AG04450 (cell line): ENCODE measurements around the gene TOP3B. TPM values are rescaled to one million over a fixed set of nuclear protein-coding genes. Genes with fewer than 3 reads are reported as not detected.

Source experiments
- CTCF ChIA-PET: fragments of 300-600, 350-600 bp; formaldehyde crosslinking; extraction: SDS; loops from one replicate; lab custom pipeline; 2022; ENCODE audit warnings: antibody characterized with exemption, inconsistent platforms; lab: Charles Lee
- POLR2A ChIA-PET: fragments of 350-600 bp; formaldehyde crosslinking; extraction: SDS; loops from one replicate; lab custom pipeline; 2021; ENCODE audit warnings: antibody characterized with exemption, inconsistent platforms; lab: Yijun Ruan, JAX
- DNase-seq: peaks from one replicate; pipeline ENCODE4 v3.0.0-alpha.2; 2011; ENCODE audit warnings: low read depth, low spot score
- H3K27ac ChIP-seq: one replicate; pipeline ENCODE4 v1.5.1; 2012; ENCODE audit warnings: low read depth, low read length, control low read depth
- H3K27me3 ChIP-seq: one replicate; pipeline ENCODE4 v1.6.0; 2012; ENCODE audit warnings: low read length; ENCODE audit not compliant: control insufficient read depth, insufficient read depth
- H3K4me3 ChIP-seq: 2 replicates; pipeline ENCODE4 v1.5.1; 2011; ENCODE audit warnings: mild to moderate bottlenecking, low read depth, low read length, control low read depth
- H3K9me3 ChIP-seq: 2 replicates; pipeline ENCODE4 v1.5.1; 2012; ENCODE audit warnings: low read length; ENCODE audit not compliant: control insufficient read depth, insufficient read depth
- CTCF ChIP-seq: IDR thresholded peaks from 2 replicates; pipeline ENCODE4 v1.5.1; 2011; ENCODE audit warnings: low read depth, low read length, control low read depth, inconsistent platforms
- polyA plus RNA-seq: library from polyadenylated mRNA; depleted of rRNA; stranded (reverse); fragments of >200 nt; gene quantifications from 2 replicates; pipeline ENCODE4 v1.2.3, GENCODE V29; 2011

TOP3B gene
- polyA plus RNA-seq, 1 experiment, result 10.3 TPM

GRCh38 chr22:22026157-22026831, 43.7 kb upstream of the TOP3B start:
- TF ChIP-seq CTCF, result no peak
- ChIA-PET POLR2A (no interaction called here), CTCF (interaction anchor here (0.7 kb wide), 1 partner anchor 176 kb away, joined by 3 read pairs; no protein-coding TSS in a partner anchor)
- no peaks in the 10 kb centered on the region for H3K9me3 ChIP-seq
- no peak for DNase-seq
- H3K27me3 ChIP-seq, result peaks cover 2% of the 10 kb centered on the region
- H3K27ac ChIP-seq, result no peak overlapping the region
- no peak overlapping the region for H3K4me3 ChIP-seq

- POLR2A ChIA-PET, result no interaction called here
- Histone ChIP-seq H3K27ac (no peak overlapping the region), H3K27me3 (peaks cover 2% of the 10 kb centered on the region), H3K9me3 (no peaks in the 10 kb centered on the region), H3K4me3 (no peak overlapping the region)
- no peak for TF ChIP-seq CTCF
- DNase-seq, result no peak
- CTCF ChIA-PET, result no interaction called here
Observed at GRCh38 chr22:22025320-22026156, 43.0 kb upstream of the TOP3B start.

- H3K9me3 ChIP-seq, result no peaks in the 10 kb centered on the region
- TF ChIP-seq CTCF, result no peak
Observed at GRCh38 chr22:22024440-22024839, 41.9 kb upstream of the TOP3B start.

GRCh38 chr22:22023581-22024137, 41.1 kb upstream of the TOP3B start:
- CTCF ChIA-PET, result interaction anchor here (0.7 kb wide), 1 partner anchor 9 kb away, joined by 3 read pairs; no protein-coding TSS in a partner anchor
- no peak overlapping the region for H3K4me3 ChIP-seq
- TF ChIP-seq CTCF, result no peak

More at GRCh38 chr22:22024440-22024839, 41.9 kb upstream of the TOP3B start:
- POLR2A ChIA-PET, result no interaction called here
- Histone ChIP-seq H3K27me3 (peaks cover 2% of the 10 kb centered on the region), H3K27ac (no peak overlapping the region), H3K4me3 (no peak overlapping the region)
- CTCF ChIA-PET, result no interaction called here
- DNase-seq, result no peak

More at GRCh38 chr22:22023581-22024137, 41.1 kb upstream of the TOP3B start:
- POLR2A ChIA-PET, result no interaction called here
- DNase-seq, result no peak
- Histone ChIP-seq H3K9me3 (no peaks in the 10 kb centered on the region), H3K27ac (no peak overlapping the region), H3K27me3 (peaks cover 5% of the 10 kb centered on the region)
